GM21717 (cell line): ENCODE measurements around the gene CX3CL1.
"Not testable (repeated sequence)": the region's sequence is repeated elsewhere in the genome, so short reads cannot be mapped to it uniquely, and the experiment has no call there.

Source experiments
- ATAC-seq: cut with Tn5 transposase; IDR thresholded peaks from one replicate; pipeline ENCODE4 v1.9.1; 2021; ENCODE audit warnings: mild to moderate bottlenecking, moderate library complexity; ENCODE audit not compliant: unreplicated experiment

Gene CX3CL1

GRCh38 chr16:57372372-57373116, at the start of gene CX3CL1:
Gene CX3CL1 (plus strand): TSS chr16:57372490. CDS start chr16:57372569, 79 bp downstream.
- no peak for ATAC-seq

GRCh38 chr16:57324749-57325148, 47.5 kb upstream of the CX3CL1 start:
- no peak for ATAC-seq

DNA sequence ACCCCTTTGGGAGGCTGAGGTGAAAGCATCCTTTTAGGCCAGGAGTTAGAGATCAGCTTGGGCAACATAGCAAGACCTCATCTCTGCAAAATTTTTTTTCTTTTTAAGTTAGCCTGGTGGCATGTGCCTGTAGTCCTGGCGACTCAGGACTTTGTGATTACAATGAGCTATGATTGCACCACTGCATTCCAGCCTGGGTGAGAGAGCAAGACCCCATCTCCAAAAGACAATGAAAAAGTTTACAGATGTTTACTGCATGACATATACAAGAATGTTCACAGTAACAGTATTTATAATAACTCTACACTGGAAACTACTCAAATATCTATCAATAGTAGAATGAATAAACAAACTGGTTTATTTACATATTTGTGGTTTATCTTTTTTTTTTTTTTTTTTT, 46.8 kb upstream of the CX3CL1 start:
- ATAC-seq, result no peak

GRCh38 chr16:57329718-57330327, 42.5 kb upstream of the CX3CL1 start:
- no peak for ATAC-seq

DNA sequence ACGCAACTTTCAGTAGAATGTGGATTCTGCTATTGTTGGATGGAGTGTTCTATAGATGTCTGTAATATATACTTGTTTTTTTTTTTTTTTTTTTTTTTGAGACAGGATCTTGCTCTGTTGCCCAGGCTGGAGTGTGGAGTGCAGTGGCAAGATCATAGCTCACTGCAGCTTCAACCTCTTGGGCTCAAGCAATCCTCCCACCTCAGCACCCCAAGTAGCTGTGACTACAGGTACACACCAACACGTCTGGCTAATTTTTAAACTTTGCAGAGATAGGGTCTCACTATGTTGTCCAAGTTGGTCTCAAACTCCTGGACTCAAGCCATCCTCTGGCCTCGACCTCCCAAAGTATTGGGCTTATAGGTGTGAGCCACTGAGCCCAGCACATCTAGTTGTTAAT, 40.9 kb upstream of the CX3CL1 start:
- ATAC-seq, result no peak

- no peak for ATAC-seq
These were observed 38.9 kb upstream of the CX3CL1 start for GRCh38 chr16:57333402-57333801.

DNA sequence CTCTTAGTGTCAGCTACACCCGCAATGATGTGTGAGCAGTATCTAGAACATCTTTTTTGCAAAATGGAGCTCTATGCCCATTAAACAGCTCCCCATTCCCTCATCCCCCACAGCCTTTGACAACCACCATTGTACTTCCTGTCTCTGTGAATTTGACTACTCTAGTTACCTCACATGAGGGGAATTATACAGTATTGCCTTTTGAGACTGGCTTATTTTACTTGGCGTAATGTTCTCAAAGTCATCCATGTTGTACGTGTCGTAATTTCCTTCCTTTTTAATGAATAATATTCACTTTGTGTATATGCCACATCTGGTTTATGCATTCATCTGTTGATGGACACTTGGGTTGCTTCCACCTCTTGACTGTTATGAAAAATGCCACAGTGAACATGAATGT, 36.9 kb upstream of the CX3CL1 start:
- ATAC-seq, result no peak

DNA sequence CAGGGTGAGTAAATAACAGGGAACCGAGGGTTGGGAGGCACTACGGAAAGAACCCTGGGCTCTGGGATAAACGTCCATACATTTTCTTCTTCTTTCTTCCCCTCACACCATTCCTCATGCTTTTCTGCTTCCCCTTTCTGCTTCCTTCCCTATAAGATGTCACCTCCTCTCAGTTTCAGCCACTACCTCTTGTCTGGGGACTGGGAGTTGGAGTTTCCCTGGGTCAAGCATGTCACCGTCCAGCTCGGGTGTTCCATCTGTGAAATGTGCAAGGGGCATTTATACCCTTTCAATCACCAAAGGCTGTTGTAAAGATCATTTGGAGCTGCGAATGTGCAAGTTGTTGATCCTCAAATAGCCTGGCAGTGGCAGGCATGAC, 31.2 kb upstream of the CX3CL1 start:
- no peak for ATAC-seq

- no peak for ATAC-seq
These were observed 30.6 kb upstream of the CX3CL1 start for GRCh38 chr16:57341441-57342303.

- ATAC-seq, result not testable (repeated sequence)
These were observed 29.7 kb upstream of the CX3CL1 start for GRCh38 chr16:57342606-57343005.

- no peak for ATAC-seq
These were observed 29.1 kb upstream of the CX3CL1 start for GRCh38 chr16:57343221-57343620.

GRCh38 chr16:57344094-57344493, 28.2 kb upstream of the CX3CL1 start:
- not testable (repeated sequence) for ATAC-seq

GRCh38 chr16:57345021-57345420, 27.3 kb upstream of the CX3CL1 start:
- ATAC-seq, result no peak

- no peak for ATAC-seq
These were observed 26.6 kb upstream of the CX3CL1 start for GRCh38 chr16:57345666-57346204.

- ATAC-seq, result no peak
These were observed 24.4 kb upstream of the CX3CL1 start for GRCh38 chr16:57347858-57348257.

GRCh38 chr16:57348327-57348726, 24.0 kb upstream of the CX3CL1 start:
- ATAC-seq, result no peak

DNA sequence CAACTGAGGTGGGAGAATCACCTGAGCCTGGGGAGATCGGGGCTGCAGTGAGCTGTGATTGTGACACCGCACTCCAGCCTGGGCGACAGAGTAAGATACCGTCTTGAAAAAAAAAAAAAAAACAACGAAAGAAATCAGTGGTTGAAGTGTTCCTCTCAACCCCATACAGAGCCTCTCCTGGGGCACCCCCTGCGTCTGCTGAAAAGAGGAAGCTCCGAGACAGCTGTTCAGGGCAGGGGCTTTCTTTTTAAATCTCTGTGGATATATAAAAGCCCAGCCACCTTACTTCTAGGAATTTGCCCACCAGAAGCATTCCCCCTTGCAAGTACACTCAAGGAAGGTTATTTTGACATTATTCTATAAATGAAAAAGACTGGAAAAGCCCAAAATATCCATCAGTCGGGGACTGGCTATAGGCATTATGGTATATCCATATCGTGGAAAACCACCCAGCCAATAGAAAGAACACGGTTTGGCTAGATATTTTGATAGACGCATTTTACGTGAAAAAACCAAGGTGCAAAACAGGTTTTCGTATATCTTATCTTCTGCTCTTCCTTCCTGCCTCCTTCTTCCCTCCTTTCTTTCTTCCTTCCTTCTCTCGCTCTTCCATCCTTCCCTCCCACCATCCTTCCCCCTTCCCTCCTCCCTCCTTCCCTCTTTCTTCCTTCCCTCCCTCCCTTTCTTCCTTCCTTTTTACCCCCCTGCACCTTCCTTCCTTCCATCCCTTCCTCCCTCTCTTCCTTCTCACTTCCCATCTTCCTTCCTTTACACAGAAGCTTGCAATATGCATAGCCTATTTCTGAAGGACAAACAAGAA, 22.9 kb upstream of the CX3CL1 start:
- ATAC-seq, result peak; percentile 93

DNA sequence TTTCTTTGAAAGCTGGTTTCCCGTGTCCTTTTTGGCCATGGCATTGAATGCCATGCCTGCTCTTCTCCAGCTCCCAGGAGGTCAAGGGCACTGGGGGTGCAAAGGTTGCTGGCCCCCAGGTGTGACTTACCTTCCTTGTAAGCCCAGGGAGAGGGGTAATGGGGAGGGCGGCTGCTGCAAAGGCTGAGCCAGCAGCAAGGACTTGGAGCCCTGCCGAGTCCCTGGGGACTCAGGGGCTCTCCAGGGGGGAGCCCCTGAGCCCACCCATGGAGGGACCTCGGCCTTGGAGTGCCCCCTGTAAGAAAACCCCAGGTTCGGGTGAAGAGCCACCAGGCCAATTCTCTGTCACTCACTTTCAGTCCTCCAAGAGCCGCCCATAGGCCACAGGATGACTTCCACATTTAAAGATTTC, 19.6 kb upstream of the CX3CL1 start:
- no peak for ATAC-seq

DNA sequence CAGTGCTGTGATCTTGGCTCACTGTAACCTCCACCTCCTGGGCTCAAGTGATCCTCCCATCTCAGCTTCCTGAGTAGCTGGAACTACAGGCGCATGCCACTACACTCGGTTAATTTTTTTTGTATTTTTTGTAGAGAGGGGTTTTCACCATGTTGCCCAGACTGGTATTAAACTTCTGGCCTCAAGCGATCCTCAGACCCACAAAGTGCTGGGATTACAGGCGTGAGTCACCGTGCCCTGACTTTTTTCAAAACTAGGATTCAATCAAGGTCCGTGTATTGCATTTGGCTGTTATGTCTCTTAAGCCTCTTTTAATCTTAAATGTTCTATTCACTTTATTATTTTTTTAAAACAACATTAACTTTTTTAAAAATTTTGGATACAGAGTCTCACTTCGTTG, 18.0 kb upstream of the CX3CL1 start:
- no peak for ATAC-seq

DNA sequence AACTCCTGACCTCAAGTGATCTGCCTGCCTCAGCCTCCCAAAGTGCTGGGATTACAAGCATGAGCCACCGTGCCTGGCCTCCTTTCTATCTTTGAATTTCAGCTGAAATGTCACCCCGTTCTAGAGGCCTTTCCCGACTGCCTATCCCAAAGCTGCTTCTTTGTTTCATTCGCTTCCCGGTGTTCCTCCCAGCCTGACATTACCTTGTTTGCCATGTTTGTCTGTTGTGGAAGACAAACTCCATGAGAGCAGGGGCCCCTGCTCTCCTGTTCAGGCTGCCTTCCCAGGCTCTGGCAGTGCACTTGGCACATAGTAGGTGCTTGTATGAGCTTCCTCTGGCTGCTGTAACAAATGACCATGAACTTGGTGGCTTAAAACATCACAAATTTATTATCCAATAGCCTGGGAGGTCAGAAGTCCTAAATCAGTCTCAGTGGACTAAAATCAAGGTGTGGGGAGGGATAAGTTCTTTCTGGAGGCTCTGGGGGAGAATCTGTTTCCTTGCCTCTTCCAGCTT, 16.3 kb upstream of the CX3CL1 start:
- no peak for ATAC-seq
